ENCODE measurements around the gene FGD5.

DNA sequence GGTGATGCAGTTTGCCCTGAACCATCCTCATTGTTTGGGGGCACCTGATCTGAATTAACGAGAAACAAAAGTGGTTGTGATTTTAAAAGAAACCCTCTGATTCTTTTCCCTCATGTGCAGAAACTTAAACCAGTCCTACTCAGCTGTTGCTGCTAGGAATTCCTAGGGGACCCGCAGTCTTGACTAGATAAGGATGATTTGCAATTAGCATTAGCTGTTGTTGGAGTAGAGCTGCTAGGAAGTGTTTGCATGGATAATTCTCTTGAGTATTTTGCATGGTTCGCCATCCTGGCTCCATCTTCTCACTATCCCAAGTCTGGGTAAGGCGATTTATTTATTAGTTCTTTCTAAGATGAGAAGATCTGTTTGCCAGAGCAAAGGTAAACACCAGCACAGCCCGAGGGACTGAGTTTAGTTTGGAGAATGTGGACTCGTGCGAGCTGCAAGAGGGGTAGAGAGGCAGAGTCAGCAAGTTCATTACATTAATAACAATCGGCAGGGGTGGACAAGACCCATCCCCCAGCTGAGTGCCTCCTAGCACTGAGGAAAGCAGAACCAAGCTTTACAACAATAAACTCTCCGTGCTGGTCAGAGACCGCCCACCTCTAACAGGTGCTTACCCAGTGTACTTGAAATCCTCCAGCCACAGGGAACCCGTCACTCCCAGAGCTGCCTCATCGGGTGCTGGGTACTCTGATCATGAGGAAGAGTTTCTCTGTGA lies 4.1 kb downstream of the FGD5 start:
- TF ChIP-seq, protein P1, sequence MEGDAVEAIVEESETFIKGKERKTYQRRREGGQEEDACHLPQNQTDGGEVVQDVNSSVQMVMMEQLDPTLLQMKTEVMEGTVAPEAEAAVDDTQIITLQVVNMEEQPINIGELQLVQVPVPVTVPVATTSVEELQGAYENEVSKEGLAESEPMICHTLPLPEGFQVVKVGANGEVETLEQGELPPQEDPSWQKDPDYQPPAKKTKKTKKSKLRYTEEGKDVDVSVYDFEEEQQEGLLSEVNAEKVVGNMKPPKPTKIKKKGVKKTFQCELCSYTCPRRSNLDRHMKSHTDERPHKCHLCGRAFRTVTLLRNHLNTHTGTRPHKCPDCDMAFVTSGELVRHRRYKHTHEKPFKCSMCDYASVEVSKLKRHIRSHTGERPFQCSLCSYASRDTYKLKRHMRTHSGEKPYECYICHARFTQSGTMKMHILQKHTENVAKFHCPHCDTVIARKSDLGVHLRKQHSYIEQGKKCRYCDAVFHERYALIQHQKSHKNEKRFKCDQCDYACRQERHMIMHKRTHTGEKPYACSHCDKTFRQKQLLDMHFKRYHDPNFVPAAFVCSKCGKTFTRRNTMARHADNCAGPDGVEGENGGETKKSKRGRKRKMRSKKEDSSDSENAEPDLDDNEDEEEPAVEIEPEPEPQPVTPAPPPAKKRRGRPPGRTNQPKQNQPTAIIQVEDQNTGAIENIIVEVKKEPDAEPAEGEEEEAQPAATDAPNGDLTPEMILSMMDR (IDR thresholded peaks at IDR 0.05; ENCODE audit: low read length), result no peak
- TF ChIP-seq EZH2 (optimal IDR thresholded peaks at IDR 0.05; ENCODE audit: low read depth, low read length), result no peak
- TF ChIP-seq EZH2phosphoT487 (IDR thresholded peaks at IDR 0.05; ENCODE audit: low read length), result no peak
